CD8-positive, alpha-beta memory T cell (primary cell): ENCODE results near the gene C2orf72. TPM values are rescaled to one million over a fixed set of nuclear protein-coding genes. Genes with fewer than 3 reads are reported as not detected.

Experiments used
- CTCF ChIA-PET: fragments of 350-600 bp; sonication (Branson Sonifier 250); formaldehyde crosslinking; loops from one replicate; lab custom pipeline; 2021; ENCODE audit warnings: antibody characterized with exemption; lab: Charles Lee
- POLR2A ChIA-PET: fragments of 350-600 bp; sonication (Branson Sonifier 250); formaldehyde crosslinking; loops from one replicate; lab custom pipeline; 2021; ENCODE audit warnings: antibody characterized with exemption; lab: Charles Lee
- DNase-seq, 5 donors: peaks; one replicate each; pipeline versions ENCODE4 v3.0.0 to v3.0.0-alpha.2; 2020 to 2022; ENCODE audit warnings: mixed read lengths in 1 of 5
- H3K27ac ChIP-seq: one replicate; pipeline ENCODE4 v1.7.0; 2013; ENCODE audit warnings: low read depth, mild to moderate bottlenecking, low read length, moderate library complexity
- H3K27me3 ChIP-seq: 2 replicates; pipeline ENCODE4 v1.7.0; 2013; ENCODE audit warnings: low read length, mild to moderate bottlenecking; ENCODE audit not compliant: insufficient read depth, poor library complexity, severe bottlenecking
- H3K36me3 ChIP-seq: 2 replicates; pipeline ENCODE4 v1.7.0; 2013; ENCODE audit warnings: mild to moderate bottlenecking, low read length, moderate library complexity; ENCODE audit not compliant: insufficient read depth
- H3K4me1 ChIP-seq: 2 replicates; pipeline ENCODE4 v1.7.0; 2013; ENCODE audit warnings: mild to moderate bottlenecking, low read length, moderate library complexity; ENCODE audit not compliant: insufficient read depth
- H3K4me3 ChIP-seq: 2 replicates; pipeline ENCODE4 v1.7.0; 2013; ENCODE audit warnings: mild to moderate bottlenecking, low read length
- H3K9me3 ChIP-seq: 2 replicates; pipeline ENCODE4 v1.7.0; 2013; ENCODE audit warnings: mild to moderate bottlenecking, low read length
- H3K27ac Mint-ChIP-seq, 8 donors: one replicate each; pipeline ENCODE4 v1.8.0; 2020 to 2021; ENCODE audit warnings: mixed read lengths in 8 of 8, mild to moderate bottlenecking in 6 of 8, inconsistent platforms in 3 of 8, moderate library complexity in 3 of 8
- H3K27me3 Mint-ChIP-seq, 2 donors: one replicate each; pipeline ENCODE4 v1.8.0; 2020 to 2021; ENCODE audit warnings: mixed read lengths in 2 of 2, mild to moderate bottlenecking in 1 of 2, moderate library complexity in 1 of 2
- H3K36me3 Mint-ChIP-seq, 3 donors: one replicate each; pipeline ENCODE4 v1.8.0; 2020 to 2021; ENCODE audit warnings: mixed read lengths in 3 of 3, inconsistent platforms in 1 of 3, mild to moderate bottlenecking in 1 of 3
- H3K4me1 Mint-ChIP-seq, 3 donors: one replicate each; pipeline ENCODE4 v1.8.0; 2020 to 2021; ENCODE audit warnings: mixed read lengths in 3 of 3, inconsistent platforms in 1 of 3, mild to moderate bottlenecking in 1 of 3
- H3K4me3 Mint-ChIP-seq, 7 donors: one replicate each; pipeline ENCODE4 v1.8.0; 2020 to 2021; ENCODE audit warnings: mixed read lengths in 7 of 7, mild to moderate bottlenecking in 6 of 7, moderate library complexity in 4 of 7, inconsistent platforms in 2 of 7
- H3K9me3 Mint-ChIP-seq, 5 donors: one replicate each; pipeline ENCODE4 v1.8.0; 2020 to 2022; ENCODE audit warnings: mixed read lengths in 5 of 5, mild to moderate bottlenecking in 3 of 5, moderate library complexity in 2 of 5, inconsistent platforms in 1 of 5
- polyA plus RNA-seq: library from polyadenylated mRNA; unstranded; fragments of 300-500 nt; fragmentation: Illumina TruSeq; gene quantifications from one replicate; pipeline ENCODE4 v1.2.3, GENCODE V29; 2021
- total RNA-seq, 2 experiments: library from RNA; stranded (reverse); gene quantifications; one replicate each; pipeline ENCODE4 v1.2.3, GENCODE V29; 2021

Gene C2orf72
- total and polyA plus RNA-seq, 3 experiments from 2014 or later = 0.18 TPM; not detected in 2

DNA sequence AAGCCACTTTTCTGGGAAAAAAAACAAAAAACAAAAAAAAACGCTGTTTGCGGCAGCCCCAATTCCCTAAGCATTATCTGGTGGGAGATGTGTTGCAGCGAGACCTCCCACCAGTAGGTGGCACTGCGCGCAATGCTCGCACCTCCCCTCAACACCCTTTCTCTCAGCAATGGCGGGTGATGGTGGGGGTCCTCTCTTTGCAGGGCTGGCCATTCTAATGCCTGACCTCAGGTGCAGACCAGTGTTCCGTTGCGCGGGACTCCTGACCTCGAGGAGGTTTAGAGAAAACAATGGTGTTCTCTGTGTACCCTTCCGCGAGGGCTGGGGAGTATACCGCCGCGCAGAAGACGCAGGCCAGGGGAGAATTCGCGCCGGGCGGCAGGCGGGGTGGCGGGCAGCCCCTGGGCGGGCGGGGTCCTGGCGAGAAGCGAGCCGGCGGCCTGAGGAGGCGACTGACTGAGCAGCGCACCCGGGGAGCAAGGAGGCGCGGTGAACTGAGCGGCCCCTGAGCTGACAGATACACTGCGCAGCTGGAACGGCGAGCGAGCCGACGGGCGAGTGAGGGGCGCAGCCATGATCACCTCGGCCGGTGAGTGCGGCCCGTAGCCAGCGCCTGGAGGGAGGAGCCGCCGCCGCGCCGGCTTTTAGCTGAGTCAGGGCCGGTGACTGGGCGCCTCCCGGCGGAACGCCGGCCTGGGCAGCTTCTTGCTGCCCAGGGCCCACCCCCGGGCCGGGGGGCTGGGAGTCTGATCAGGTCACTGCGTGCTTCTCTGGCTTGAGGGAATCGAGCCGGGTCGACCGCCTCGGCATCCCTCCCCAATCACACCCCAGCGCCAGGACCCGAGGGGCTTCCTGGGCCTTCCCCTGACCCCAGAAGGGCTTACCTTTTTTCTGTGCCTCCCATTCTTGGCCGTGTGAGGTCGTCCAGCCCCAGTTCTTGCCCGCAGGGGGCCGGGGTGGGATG lies 19.4 kb downstream of the C2orf72 start, which contains the start of gene PSMD1:
Gene PSMD1, plus strand, starts transcription at position 415 of the 964 bp plus-strand sequence. Its CDS starts 159 bp downstream, at position 574.
- ChIA-PET CTCF (interaction anchor here (1.1 to 1.9 kb wide), 2 partner anchors 13 to 232 kb away, joined by 3 to 4 read pairs; no protein-coding TSS in a partner anchor), POLR2A (interaction anchor here (0.6 to 1.1 kb wide), 2 partner anchors 42 to 82 kb away, joined by 3 to 4 read pairs; no protein-coding TSS in a partner anchor)
- H3K4me3 Mint-ChIP-seq = peak within 1 kb of the TSS; percentile 97 to 99 (median 99)
- Histone ChIP-seq H3K27me3 (no peaks in the 10 kb centered on the region), H3K9me3 (no peaks in the 10 kb centered on the region), H3K4me1 (peaks cover 35% of the 10 kb centered on the region), H3K27ac (peak within 1 kb of the TSS; percentile 82), H3K4me3 (peak within 1 kb of the TSS; percentile 72), H3K36me3 (peaks cover 6% of the 10 kb centered on the region)
- peaks cover 0 to 15% (median under 1%) of the 10 kb centered on the region in 3 donors for H3K36me3 Mint-ChIP-seq
- H3K4me1 Mint-ChIP-seq = peaks cover 46 to 62% (median 58%) of the 10 kb centered on the region in 3 donors
- H3K9me3 Mint-ChIP-seq = no peaks in the 10 kb centered on the region
- H3K27me3 Mint-ChIP-seq = peaks cover 11 to 14% of the 10 kb centered on the region in 2 donors
- peak within 1 kb of the TSS; percentile 97 to 100 (median 99) for H3K27ac Mint-ChIP-seq
- DNase-seq = peak; percentile 87 to 96 (median 95)

GRCh38 chr2:231057590-231057989 lies 20.3 kb downstream of the C2orf72 start:
- peaks cover 11% of the 10 kb centered on the region in 2 donors for H3K27me3 Mint-ChIP-seq
- H3K4me1 ChIP-seq = peaks cover 31% of the 10 kb centered on the region
- ChIA-PET CTCF (interaction anchor here (1.9 kb wide), 1 partner anchor 12 kb away, joined by 4 read pairs; no protein-coding TSS in a partner anchor), POLR2A (interaction anchor here (0.6 to 1.1 kb wide), 3 partner anchors 43 to 406 kb away, joined by 3 to 4 read pairs (median 3); no protein-coding TSS in a partner anchor)
- no peaks in the 10 kb centered on the region for H3K9me3 ChIP-seq
- H3K4me1 Mint-ChIP-seq = peaks cover 43 to 58% (median 53%) of the 10 kb centered on the region in 3 donors
- H3K27me3 ChIP-seq = no peaks in the 10 kb centered on the region
- DNase-seq = no peak
- H3K36me3 ChIP-seq = peaks cover 10% of the 10 kb centered on the region
- H3K4me3 ChIP-seq = peak overlapping the region; percentile 72
- H3K27ac ChIP-seq = peak overlapping the region; percentile 82
- H3K4me3 Mint-ChIP-seq = peak overlapping the region; percentile 85 to 99 (median 99)
- peaks cover under 1 to 22% (median 2%) of the 10 kb centered on the region in 3 donors for H3K36me3 Mint-ChIP-seq
- peak overlapping the region; percentile 47 to 97 (median 82) for H3K27ac Mint-ChIP-seq
- no peaks in the 10 kb centered on the region for H3K9me3 Mint-ChIP-seq

DNA sequence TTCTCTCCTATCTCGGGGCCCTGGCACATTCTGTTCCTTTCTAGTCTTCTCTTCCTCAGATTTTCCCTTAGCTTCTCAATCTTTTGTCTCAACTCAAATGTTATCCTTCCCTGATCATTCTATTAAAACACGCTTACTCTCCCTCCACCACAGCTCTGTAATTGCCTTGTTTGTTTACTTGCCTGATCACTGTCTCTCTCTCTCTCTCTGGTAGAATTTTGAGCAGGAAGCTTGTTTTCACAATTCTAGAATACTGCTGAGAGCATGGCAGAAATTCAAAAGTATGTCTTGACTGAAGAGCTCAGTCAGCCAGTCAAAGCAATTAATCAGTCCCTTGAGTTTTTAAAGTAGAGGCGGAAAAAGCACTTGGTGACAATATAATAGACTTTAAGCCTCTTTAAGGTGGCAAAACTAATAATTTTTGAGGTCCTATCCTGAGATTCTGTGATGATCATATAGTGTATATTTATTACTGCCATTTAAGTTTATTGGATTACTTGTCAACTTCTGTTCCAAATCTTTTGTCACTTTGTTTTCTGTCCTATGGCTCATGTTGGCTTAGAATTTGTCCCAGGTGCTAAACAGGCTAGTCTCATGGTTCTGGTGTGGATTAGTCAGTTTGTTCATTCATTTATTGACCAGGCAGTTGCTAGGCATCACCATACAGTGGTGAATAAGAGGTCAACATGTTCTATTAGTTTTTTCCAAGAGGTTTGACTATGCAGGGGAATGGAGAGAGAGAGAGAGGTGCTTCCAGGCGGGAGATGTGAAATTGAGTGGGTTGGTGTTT lies 21.6 kb downstream of the C2orf72 start:
- no peak for DNase-seq
- Histone ChIP-seq H3K27ac (no peak overlapping the region), H3K9me3 (no peaks in the 10 kb centered on the region), H3K4me3 (no peak overlapping the region), H3K27me3 (no peaks in the 10 kb centered on the region), H3K36me3 (peaks cover 16% of the 10 kb centered on the region), H3K4me1 (peaks cover 25% of the 10 kb centered on the region)
- H3K27me3 Mint-ChIP-seq = peaks cover 3 to 4% of the 10 kb centered on the region in 2 donors
- H3K4me1 Mint-ChIP-seq = peaks cover 31 to 44% (median 39%) of the 10 kb centered on the region in 3 donors
- peaks cover 4 to 33% (median 9%) of the 10 kb centered on the region in 3 donors for H3K36me3 Mint-ChIP-seq
- ChIA-PET POLR2A (interaction anchor here (0.5 kb wide), 1 partner anchor 600 kb away, joined by 3 read pairs; no protein-coding TSS in a partner anchor), CTCF (no interaction called here)
- H3K4me3 Mint-ChIP-seq = peak overlapping the region; percentile 38 to 99 (median 99)
- H3K9me3 Mint-ChIP-seq = no peaks in the 10 kb centered on the region
- H3K27ac Mint-ChIP-seq = peak overlapping the region in 6 of 8 donors; percentile 13 to 97 (median 45)

DNA sequence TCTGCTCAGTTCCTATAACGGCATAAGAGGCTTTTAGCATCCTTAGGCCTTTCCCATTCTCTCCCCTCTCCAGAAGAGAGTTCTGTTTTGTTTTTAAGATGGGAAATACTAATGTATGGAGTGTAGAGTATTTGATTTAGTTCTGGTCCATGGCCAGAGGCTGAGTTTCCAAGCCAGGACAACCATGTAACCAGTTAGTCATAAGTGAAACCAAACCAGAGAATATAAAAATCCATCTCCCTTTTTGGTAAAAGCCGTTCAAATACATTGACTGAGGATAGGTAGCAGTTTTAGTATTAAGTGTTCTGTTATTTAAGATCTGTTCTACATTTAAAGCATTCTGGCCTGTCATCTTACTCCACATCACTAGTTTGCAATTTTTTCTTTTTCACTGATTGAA lies 22.4 kb downstream of the C2orf72 start:
- H3K27me3 Mint-ChIP-seq = no peaks in the 10 kb centered on the region
- Histone ChIP-seq H3K4me3 (no peak overlapping the region), H3K36me3 (peaks cover 16% of the 10 kb centered on the region), H3K9me3 (no peaks in the 10 kb centered on the region), H3K4me1 (peaks cover 25% of the 10 kb centered on the region), H3K27ac (no peak overlapping the region), H3K27me3 (no peaks in the 10 kb centered on the region)
- peaks cover 4 to 41% (median 9%) of the 10 kb centered on the region in 3 donors for H3K36me3 Mint-ChIP-seq
- H3K4me1 Mint-ChIP-seq = peaks cover 29 to 42% (median 38%) of the 10 kb centered on the region in 3 donors
- DNase-seq = no peak
- ChIA-PET CTCF (no interaction called here), POLR2A (no interaction called here)
- H3K4me3 Mint-ChIP-seq = peak overlapping the region in 3 of 7 donors; percentile 13 to 97 (median 18)
- H3K27ac Mint-ChIP-seq = peak overlapping the region in 3 of 8 donors; percentile 1 to 72 (median 10)
- H3K9me3 Mint-ChIP-seq = no peaks in the 10 kb centered on the region

- ChIA-PET POLR2A (no interaction called here), CTCF (interaction anchor here (1.3 kb wide), 1 partner anchor 10 kb away, joined by 9 read pairs; no protein-coding TSS in a partner anchor)
- H3K27me3 Mint-ChIP-seq = no peaks in the 10 kb centered on the region
- no peak for DNase-seq
- H3K4me3 ChIP-seq = no peak overlapping the region
- no peaks in the 10 kb centered on the region for H3K9me3 Mint-ChIP-seq
- no peaks in the 10 kb centered on the region for H3K27me3 ChIP-seq
- no peak overlapping the region for H3K27ac ChIP-seq
- H3K36me3 Mint-ChIP-seq = peaks cover 9 to 61% (median 13%) of the 10 kb centered on the region in 3 donors
- H3K4me1 ChIP-seq = peaks cover 16% of the 10 kb centered on the region
- peaks cover 22 to 30% (median 27%) of the 10 kb centered on the region in 3 donors for H3K4me1 Mint-ChIP-seq
- H3K36me3 ChIP-seq = peaks cover 18% of the 10 kb centered on the region
- H3K27ac Mint-ChIP-seq = no peak overlapping the region
- no peak overlapping the region for H3K4me3 Mint-ChIP-seq
- no peaks in the 10 kb centered on the region for H3K9me3 ChIP-seq
Observed at GRCh38 chr2:231062776-231063175, 25.5 kb downstream of the C2orf72 start.

- H3K36me3 Mint-ChIP-seq = peaks cover 13 to 67% (median 18%) of the 10 kb centered on the region in 3 donors
- no peak overlapping the region for H3K4me3 ChIP-seq
- CTCF ChIA-PET = interaction anchor here (1.3 to 1.7 kb wide), 2 partner anchors 10 kb away, joined by 7 to 9 read pairs; no protein-coding TSS in a partner anchor
- H3K4me3 Mint-ChIP-seq = no peak overlapping the region
- H3K27me3 ChIP-seq = no peaks in the 10 kb centered on the region
- H3K27me3 Mint-ChIP-seq = no peaks in the 10 kb centered on the region
- no peak overlapping the region for H3K27ac ChIP-seq
- peaks cover 24% of the 10 kb centered on the region for H3K36me3 ChIP-seq
- DNase-seq = no peak
- no peaks in the 10 kb centered on the region for H3K9me3 ChIP-seq
- H3K9me3 Mint-ChIP-seq = no peaks in the 10 kb centered on the region
- H3K4me1 Mint-ChIP-seq = peaks cover 19 to 30% (median 22%) of the 10 kb centered on the region in 3 donors
- H3K27ac Mint-ChIP-seq = no peak overlapping the region
- POLR2A ChIA-PET = no interaction called here
- peaks cover 10% of the 10 kb centered on the region for H3K4me1 ChIP-seq
Observed at GRCh38 chr2:231063347-231063746, 26.0 kb downstream of the C2orf72 start.

GRCh38 chr2:231065966-231066365 lies 28.6 kb downstream of the C2orf72 start:
- no peak overlapping the region for H3K27ac Mint-ChIP-seq
- H3K36me3 Mint-ChIP-seq = peaks cover 13 to 81% (median 24%) of the 10 kb centered on the region in 3 donors
- H3K4me1 Mint-ChIP-seq = peaks cover 0 to 11% (median 3%) of the 10 kb centered on the region in 3 donors
- no peaks in the 10 kb centered on the region for H3K27me3 ChIP-seq
- no peak overlapping the region for H3K4me3 Mint-ChIP-seq
- no peaks in the 10 kb centered on the region for H3K9me3 Mint-ChIP-seq
- DNase-seq = no peak
- peaks cover 34% of the 10 kb centered on the region for H3K36me3 ChIP-seq
- ChIA-PET POLR2A (no interaction called here), CTCF (interaction anchor here (1.5 kb wide), 1 partner anchor 13 kb away, joined by 4 read pairs; no protein-coding TSS in a partner anchor)
- no peaks in the 10 kb centered on the region for H3K27me3 Mint-ChIP-seq
- H3K9me3 ChIP-seq = no peaks in the 10 kb centered on the region
- H3K27ac ChIP-seq = no peak overlapping the region
- H3K4me3 ChIP-seq = no peak overlapping the region
- H3K4me1 ChIP-seq = no peaks in the 10 kb centered on the region
